HG03378 (cell line): Measurements from ENCODE around the gene SRSF3.
"Not testable (repeated sequence)": the region's sequence is repeated elsewhere in the genome, so short reads cannot be mapped to it uniquely, and the experiment has no call there.

Experiments used
- ATAC-seq: cut with Tn5 transposase; IDR thresholded peaks from one replicate; pipeline ENCODE4 v1.9.1; 2021; ENCODE audit warnings: mild to moderate bottlenecking, moderate library complexity; ENCODE audit not compliant: unreplicated experiment

The SRSF3 gene

GRCh38 chr6:36604090-36605060, 10.2 kb downstream of the SRSF3 start:
- no peak for ATAC-seq

- ATAC-seq, result no peak
Measured at GRCh38 chr6:36605143-36605542, 11.0 kb downstream of the SRSF3 start.

- no peak for ATAC-seq
Measured at GRCh38 chr6:36605560-36606391, 11.6 kb downstream of the SRSF3 start.

- not testable (repeated sequence) for ATAC-seq
Measured at GRCh38 chr6:36607305-36607682, 13.1 kb downstream of the SRSF3 start.

- no peak for ATAC-seq
Measured at GRCh38 chr6:36607683-36608386, 13.7 kb downstream of the SRSF3 start.

GRCh38 chr6:36608788-36609563, 14.8 kb downstream of the SRSF3 start:
- no peak for ATAC-seq

- no peak for ATAC-seq
Measured at GRCh38 chr6:36609582-36609981, 15.4 kb downstream of the SRSF3 start.

- ATAC-seq, result no peak
Measured at GRCh38 chr6:36610041-36610955, 16.1 kb downstream of the SRSF3 start.

GRCh38 chr6:36610956-36611336, 16.8 kb downstream of the SRSF3 start:
- ATAC-seq, result no peak

- ATAC-seq, result not testable (repeated sequence)
Measured at GRCh38 chr6:36611679-36612078, 17.5 kb downstream of the SRSF3 start.

- no peak for ATAC-seq
Measured at GRCh38 chr6:36612101-36612625, 18.0 kb downstream of the SRSF3 start.

GRCh38 chr6:36613200-36613995, 19.2 kb downstream of the SRSF3 start:
- ATAC-seq, result no peak

- no peak for ATAC-seq
Measured at GRCh38 chr6:36615018-36615761, 21.0 kb downstream of the SRSF3 start.

- no peak for ATAC-seq
Measured at GRCh38 chr6:36616893-36617521, 22.8 kb downstream of the SRSF3 start.

- ATAC-seq, result no peak
Measured at GRCh38 chr6:36618366-36619355, 24.5 kb downstream of the SRSF3 start.

- ATAC-seq, result no peak
Measured at GRCh38 chr6:36621371-36621855, 27.3 kb downstream of the SRSF3 start.
